ENCODE results near the gene SLC25A46.

Gene SLC25A46

DNA sequence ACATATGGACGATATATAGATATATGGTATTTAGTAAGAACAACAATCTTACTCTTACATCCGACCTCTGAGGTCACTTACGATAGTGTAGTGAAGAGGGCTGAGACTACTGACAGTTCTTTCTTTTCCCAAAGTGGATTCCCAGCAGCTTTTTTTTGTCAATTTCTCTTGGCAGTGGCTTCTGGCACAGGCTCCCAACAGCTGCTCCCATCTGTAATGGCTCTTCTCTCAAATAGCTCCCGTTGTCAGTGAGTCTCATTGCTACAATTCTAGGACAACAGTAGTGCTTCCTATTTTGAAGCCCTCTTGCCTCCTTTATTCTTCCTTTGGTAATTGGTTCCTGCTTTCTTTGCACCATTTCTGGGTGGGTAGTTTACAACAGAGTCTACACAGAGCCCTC lies 68.4 kb downstream of the SLC25A46 start:
- no peak for DNase-seq (ENCODE audit: low read depth)
- TF ChIP-seq, protein P1, sequence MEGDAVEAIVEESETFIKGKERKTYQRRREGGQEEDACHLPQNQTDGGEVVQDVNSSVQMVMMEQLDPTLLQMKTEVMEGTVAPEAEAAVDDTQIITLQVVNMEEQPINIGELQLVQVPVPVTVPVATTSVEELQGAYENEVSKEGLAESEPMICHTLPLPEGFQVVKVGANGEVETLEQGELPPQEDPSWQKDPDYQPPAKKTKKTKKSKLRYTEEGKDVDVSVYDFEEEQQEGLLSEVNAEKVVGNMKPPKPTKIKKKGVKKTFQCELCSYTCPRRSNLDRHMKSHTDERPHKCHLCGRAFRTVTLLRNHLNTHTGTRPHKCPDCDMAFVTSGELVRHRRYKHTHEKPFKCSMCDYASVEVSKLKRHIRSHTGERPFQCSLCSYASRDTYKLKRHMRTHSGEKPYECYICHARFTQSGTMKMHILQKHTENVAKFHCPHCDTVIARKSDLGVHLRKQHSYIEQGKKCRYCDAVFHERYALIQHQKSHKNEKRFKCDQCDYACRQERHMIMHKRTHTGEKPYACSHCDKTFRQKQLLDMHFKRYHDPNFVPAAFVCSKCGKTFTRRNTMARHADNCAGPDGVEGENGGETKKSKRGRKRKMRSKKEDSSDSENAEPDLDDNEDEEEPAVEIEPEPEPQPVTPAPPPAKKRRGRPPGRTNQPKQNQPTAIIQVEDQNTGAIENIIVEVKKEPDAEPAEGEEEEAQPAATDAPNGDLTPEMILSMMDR (IDR thresholded peaks at IDR 0.05; ENCODE audit: control insufficient read depth, insufficient read depth, low read depth, low read length, missing control alignments): no peak
- no peak overlapping the region for H3K4me3 ChIP-seq (ENCODE audit: control insufficient read depth, low read depth, low read length)

DNA sequence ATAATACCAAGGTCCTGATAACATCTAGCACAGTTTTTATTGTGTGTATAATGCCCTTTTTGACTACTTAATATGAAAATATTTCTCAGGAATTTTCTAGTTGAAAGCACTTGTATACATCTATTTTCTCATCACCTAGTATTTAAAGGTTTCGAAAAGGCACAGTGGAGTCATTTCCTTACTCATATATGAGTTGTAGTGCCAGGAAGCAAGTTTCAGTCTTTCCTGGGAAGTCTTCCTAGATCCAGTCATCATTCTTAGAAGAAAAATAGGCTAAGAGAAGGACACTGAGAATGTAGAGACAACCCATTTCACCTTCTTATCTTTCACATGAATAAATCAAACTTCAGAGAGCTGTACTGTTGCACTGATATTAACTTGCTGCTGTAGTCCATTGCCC lies 70.2 kb downstream of the SLC25A46 start:
- DNase-seq (ENCODE audit: low read depth): no peak
- TF ChIP-seq, protein P1 (IDR thresholded peaks at IDR 0.05; ENCODE audit: control insufficient read depth, insufficient read depth, low read depth, low read length, missing control alignments): no peak
- H3K4me3 ChIP-seq (ENCODE audit: control insufficient read depth, low read depth, low read length): no peak overlapping the region
